ENCODE measurements around the gene MYLK. TPM values are rescaled to one million over a fixed set of nuclear protein-coding genes. Genes with fewer than 3 reads are reported as not detected.
"Not testable (repeated sequence)": the region's sequence is repeated elsewhere in the genome, so short reads cannot be mapped to it uniquely, and the experiment has no call there.

Gene MYLK
- total RNA-seq, 1 donor from 2014 or later, result 11.1 TPM

GRCh38 chr3:123740391-123740822, 143.7 kb downstream of the MYLK start:
- no peaks in the 10 kb centered on the region for H3K36me3 ChIP-seq
- H3K27ac ChIP-seq (replicated peaks), result no peak overlapping the region
- intact Hi-C loops (cut with micrococcal nuclease), result no loop called here
- no peak overlapping the region for H3K4me3 ChIP-seq
- H3K9me3 ChIP-seq (replicated peaks), result no peaks in the 10 kb centered on the region
- TF ChIP-seq, protein P1, sequence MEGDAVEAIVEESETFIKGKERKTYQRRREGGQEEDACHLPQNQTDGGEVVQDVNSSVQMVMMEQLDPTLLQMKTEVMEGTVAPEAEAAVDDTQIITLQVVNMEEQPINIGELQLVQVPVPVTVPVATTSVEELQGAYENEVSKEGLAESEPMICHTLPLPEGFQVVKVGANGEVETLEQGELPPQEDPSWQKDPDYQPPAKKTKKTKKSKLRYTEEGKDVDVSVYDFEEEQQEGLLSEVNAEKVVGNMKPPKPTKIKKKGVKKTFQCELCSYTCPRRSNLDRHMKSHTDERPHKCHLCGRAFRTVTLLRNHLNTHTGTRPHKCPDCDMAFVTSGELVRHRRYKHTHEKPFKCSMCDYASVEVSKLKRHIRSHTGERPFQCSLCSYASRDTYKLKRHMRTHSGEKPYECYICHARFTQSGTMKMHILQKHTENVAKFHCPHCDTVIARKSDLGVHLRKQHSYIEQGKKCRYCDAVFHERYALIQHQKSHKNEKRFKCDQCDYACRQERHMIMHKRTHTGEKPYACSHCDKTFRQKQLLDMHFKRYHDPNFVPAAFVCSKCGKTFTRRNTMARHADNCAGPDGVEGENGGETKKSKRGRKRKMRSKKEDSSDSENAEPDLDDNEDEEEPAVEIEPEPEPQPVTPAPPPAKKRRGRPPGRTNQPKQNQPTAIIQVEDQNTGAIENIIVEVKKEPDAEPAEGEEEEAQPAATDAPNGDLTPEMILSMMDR (IDR thresholded peaks at IDR 0.05; ENCODE audit: borderline replicate concordance), result no peak
- no peaks in the 10 kb centered on the region for H3K27me3 ChIP-seq (ENCODE audit: low read depth)
- peak; percentile 34 for DNase-seq
- no peaks in the 10 kb centered on the region for H3K4me1 ChIP-seq

- no peaks in the 10 kb centered on the region for H3K9me3 ChIP-seq (replicated peaks)
- no peak overlapping the region for H3K27ac ChIP-seq (replicated peaks)
- no peaks in the 10 kb centered on the region for H3K4me1 ChIP-seq
- no peak for DNase-seq
- H3K4me3 ChIP-seq, result no peak overlapping the region
- H3K27me3 ChIP-seq (ENCODE audit: low read depth), result no peaks in the 10 kb centered on the region
- no peaks in the 10 kb centered on the region for H3K36me3 ChIP-seq
- intact Hi-C loops (cut with micrococcal nuclease), result no loop called here
- TF ChIP-seq, protein P1 (IDR thresholded peaks at IDR 0.05; ENCODE audit: borderline replicate concordance), result no peak
These were observed 144.4 kb downstream of the MYLK start for GRCh38 chr3:123739754-123740153.

- Histone ChIP-seq H3K9me3 (replicated peaks) (no peaks in the 10 kb centered on the region), H3K27ac (replicated peaks) (no peak overlapping the region), H3K4me3 (no peak overlapping the region), H3K36me3 (no peaks in the 10 kb centered on the region), H3K27me3 (ENCODE audit: low read depth) (no peaks in the 10 kb centered on the region), H3K4me1 (no peaks in the 10 kb centered on the region)
- no peak for DNase-seq
- TF ChIP-seq, protein P1 (IDR thresholded peaks at IDR 0.05; ENCODE audit: borderline replicate concordance), result no peak
- intact Hi-C loops (cut with micrococcal nuclease), result no loop called here
These were observed 145.0 kb downstream of the MYLK start for GRCh38 chr3:123739106-123739505.

GRCh38 chr3:123738522-123738921, 145.6 kb downstream of the MYLK start:
- intact Hi-C loops (cut with micrococcal nuclease); H3K9me3 ChIP-seq (replicated peaks); H3K27me3 ChIP-seq (ENCODE audit: low read depth); H3K36me3 ChIP-seq; H3K27ac ChIP-seq (replicated peaks); H3K4me3 ChIP-seq; DNase-seq; H3K4me1 ChIP-seq: not testable (repeated sequence)

GRCh38 chr3:123737168-123737567, 147.0 kb downstream of the MYLK start:
- intact Hi-C loops (cut with micrococcal nuclease), result no loop called here
- DNase-seq, result no peak
- no peaks in the 10 kb centered on the region for H3K4me1 ChIP-seq
- no peaks in the 10 kb centered on the region for H3K36me3 ChIP-seq
- no peaks in the 10 kb centered on the region for H3K9me3 ChIP-seq (replicated peaks)
- H3K4me3 ChIP-seq, result no peak overlapping the region
- no peak overlapping the region for H3K27ac ChIP-seq (replicated peaks)
- TF ChIP-seq, protein P1 (IDR thresholded peaks at IDR 0.05; ENCODE audit: borderline replicate concordance), result no peak
- H3K27me3 ChIP-seq (ENCODE audit: low read depth), result no peaks in the 10 kb centered on the region

- TF ChIP-seq, protein P1 (IDR thresholded peaks at IDR 0.05; ENCODE audit: borderline replicate concordance), result no peak
- Histone ChIP-seq H3K4me1 (no peaks in the 10 kb centered on the region), H3K9me3 (replicated peaks) (no peaks in the 10 kb centered on the region), H3K4me3 (no peak overlapping the region), H3K27ac (replicated peaks) (no peak overlapping the region), H3K27me3 (ENCODE audit: low read depth) (no peaks in the 10 kb centered on the region), H3K36me3 (no peaks in the 10 kb centered on the region)
- no peak for DNase-seq
- intact Hi-C loops (cut with micrococcal nuclease), result no loop called here
These were observed 148.7 kb downstream of the MYLK start for GRCh38 chr3:123735456-123735855.

Data from left ventricle myocardium inferior (tissue), 1 donor.